Panc1 (cell line): ENCODE results near the gene GON4L.

Experiments
- CTCF ChIP-seq: fragments of 450-650 bp; IDR thresholded peaks from 2 replicates; pipeline ENCODE4 v1.5.1; 2017; ENCODE audit warnings: mild to moderate bottlenecking
- POLR2AphosphoS5 ChIP-seq: IDR thresholded peaks from 2 replicates; pipeline ENCODE4 v1.6.1; 2012; ENCODE audit warnings: mild to moderate bottlenecking, low read depth, low read length, moderate library complexity

- TF ChIP-seq CTCF: no peak
- no peak for TF ChIP-seq POLR2AphosphoS5
Measured at GRCh38 chr1:155744711-155745283, 112.2 kb downstream of the GON4L start.
